HCT116 (cell line): ENCODE results near the gene RECQL5. TPM values are rescaled to one million over a fixed set of nuclear protein-coding genes. Genes with fewer than 3 reads are reported as not detected.

Experiments used
- ATAC-seq: fragments of 200-7000 bp; cut with Tn5 transposase; 2 replicates; pipeline ENCODE4 v1.9.1; 2020; ENCODE audit warnings: mild to moderate bottlenecking, moderate library complexity
- BruUV-seq: library from RNA; stranded (reverse); fragments of 400-500 nt; replicated peaks from 2 replicates; lab custom pipeline; 2021; lab: Mats Ljungman, UMichigan
- CTCF ChIA-PET: fragments of 300-600 bp; sonication (Branson Sonifier 250); formaldehyde crosslinking; loops from one replicate; lab custom pipeline; 2021; ENCODE audit warnings: antibody characterized with exemption; lab: Charles Lee
- POLR2A ChIA-PET: fragments of 300-600, 350-600 bp; sonication (Branson Sonifier 250); formaldehyde crosslinking; loops from one replicate; lab custom pipeline; 2021; ENCODE audit warnings: antibody characterized with exemption; lab: Charles Lee
- RAD21 ChIA-PET, 2 experiments: fragments of 300-600 bp; sonication (Branson Sonifier 250); formaldehyde crosslinking; loops; one replicate each; lab custom pipeline; 2023; ENCODE audit warnings: low total read pairs in 2 of 2; ENCODE audit not compliant: uncharacterized antibody in 2 of 2, unreplicated experiment in 2 of 2, low non-redundant PET in 1 of 2; lab: Charles Lee
- DNase-seq: peaks from one replicate; pipeline ENCODE4 v3.0.0-alpha.2; 2010; ENCODE audit warnings: low read depth, low spot score
- H2AFZ ChIP-seq: fragments of 200-600 bp; shearing (Covaris generic), sonication (generic); 2 replicates; pipeline ENCODE4 v1.6.1; 2017; ENCODE audit warnings: low read depth, mixed run types, mixed read lengths, antibody characterized with exemption, low read length; ENCODE audit not compliant: poor library complexity, severe bottlenecking
- H3K27ac ChIP-seq: 2 replicates; pipeline ENCODE4 v1.5.1; 2012; ENCODE audit warnings: low read depth, low read length
- H3K27me3 ChIP-seq: fragments of 200-600 bp; sonication (generic); 2 replicates; pipeline ENCODE4 v1.6.1; 2016; ENCODE audit warnings: mixed run types, low read length, mixed read lengths; ENCODE audit not compliant: insufficient read depth
- H3K36me3 ChIP-seq, 2 experiments: fragments of 200-500 bp in 1 of 2; fragments of 200-600 bp in 1 of 2; sonication (Bioruptor generic) in 1 of 2; sonication (generic) in 1 of 2; 2 replicates each; pipeline versions ENCODE4 v1.5.1 to v1.6.1; 2014 to 2016; ENCODE audit warnings: low read length in 2 of 2, inconsistent platforms in 1 of 2, mixed read lengths in 1 of 2, mixed run types in 1 of 2; ENCODE audit not compliant: insufficient read depth in 2 of 2, control insufficient read depth in 1 of 2
- H3K4me1 ChIP-seq, 2 experiments: fragments of 200-600 bp in 1 of 2; sonication (generic) in 1 of 2; 2 replicates each; pipeline versions ENCODE4 v1.5.1 to v1.6.1; 2012 to 2017; ENCODE audit warnings: low read length in 2 of 2, inconsistent platforms in 1 of 2, mild to moderate bottlenecking in 1 of 2, mixed read lengths in 1 of 2, mixed run types in 1 of 2, moderate library complexity in 1 of 2; ENCODE audit not compliant: insufficient read depth in 2 of 2, control insufficient read depth in 1 of 2
- H3K4me2 ChIP-seq: fragments of 200-600 bp; sonication (generic); 2 replicates; pipeline ENCODE4 v1.6.1; 2017; ENCODE audit warnings: mixed run types, low read length, mixed read lengths
- H3K4me3 ChIP-seq, 2 experiments: fragments of 200-600 bp in 1 of 2; sonication (generic) in 1 of 2; replicated peaks in 1 of 2; 2 replicates each; pipeline ENCODE4 v1.5.1; 2011 to 2016; ENCODE audit warnings: low read length in 2 of 2, control low read depth in 1 of 2, low read depth in 1 of 2, mild to moderate bottlenecking in 1 of 2, mixed read lengths in 1 of 2, mixed run types in 1 of 2
- H3K79me2 ChIP-seq: fragments of 200-600 bp; sonication (generic); 2 replicates; pipeline ENCODE4 v1.6.1; 2017; ENCODE audit warnings: mild to moderate bottlenecking, mixed run types, low read length, moderate library complexity, mixed read lengths; ENCODE audit not compliant: insufficient read depth
- H3K9ac ChIP-seq: fragments of 200-600 bp; sonication (generic); 2 replicates; pipeline ENCODE4 v1.6.1; 2016; ENCODE audit warnings: low read length, mixed read lengths
- H3K9me2 ChIP-seq: fragments of 200-600 bp; sonication (generic), shearing (Covaris generic); 2 replicates; pipeline ENCODE4 v1.6.1; 2017; ENCODE audit warnings: mixed run types, mild to moderate bottlenecking, moderate library complexity; ENCODE audit not compliant: insufficient read depth
- H3K9me3 ChIP-seq, 2 experiments: fragments of 200-500 bp in 1 of 2; fragments of 200-600 bp in 1 of 2; sonication (Bioruptor generic) in 1 of 2; sonication (generic) in 1 of 2; 2 replicates each; pipeline ENCODE4 v1.6.1; 2014 to 2017; ENCODE audit warnings: low read length in 2 of 2, mixed read lengths in 2 of 2, inconsistent platforms in 1 of 2, low read depth in 1 of 2, mild to moderate bottlenecking in 1 of 2, mixed run types in 1 of 2, moderate library complexity in 1 of 2; ENCODE audit not compliant: control insufficient read depth in 1 of 2, insufficient read depth in 1 of 2
- H4K20me1 ChIP-seq: fragments of 200-600 bp; sonication (generic), shearing (Covaris generic); 2 replicates; pipeline ENCODE4 v1.6.1; 2017; ENCODE audit warnings: mixed run types, mild to moderate bottlenecking, moderate library complexity; ENCODE audit not compliant: insufficient read depth
- ATF3 ChIP-seq: IDR thresholded peaks from 2 replicates; pipeline ENCODE4 v1.6.1; 2012
- CEBPB ChIP-seq: IDR thresholded peaks from 2 replicates; pipeline ENCODE4 v1.6.1; 2012; ENCODE audit warnings: low read depth
- POLR2A ChIP-seq: IDR thresholded peaks from 2 replicates; pipeline ENCODE4 v1.7.0; 2011; ENCODE audit warnings: borderline replicate concordance; ENCODE audit not compliant: insufficient read depth, insufficient read length; ENCODE audit errors: extremely low read depth
- RAD21 ChIP-seq: IDR thresholded peaks from 2 replicates; pipeline ENCODE4 v1.6.1; 2012; ENCODE audit warnings: low read depth, mild to moderate bottlenecking
- SP1 ChIP-seq: IDR thresholded peaks from 2 replicates; pipeline ENCODE4 v1.6.1; 2012; ENCODE audit warnings: low read depth
- ZFX ChIP-seq: fragments of 450-650 bp; IDR thresholded peaks from 2 replicates; pipeline ENCODE4 v1.6.1; 2017
- intact Hi-C: fragments of 100-400 bp; cut with micrococcal nuclease; formaldehyde crosslinking; loops from 2 replicates; pipeline ENCODE4 v1.10.0; 2022
- total RNA-seq: library from RNA; stranded (reverse); gene quantifications from one replicate; pipeline ENCODE4 v1.2.1, GENCODE V29; 2021; ENCODE audit not compliant: unreplicated experiment

Gene RECQL5
- total RNA-seq, 1 experiment from 2014 or later: 83.3 TPM

GRCh38 chr17:75645501-75645888 is 21.5 kb downstream of the RECQL5 start (continued):
- no peak for TF ChIP-seq RAD21
- no peak for TF ChIP-seq CEBPB

- ChIA-PET POLR2A (no interaction called here), CTCF (interaction anchor here (3.0 to 3.6 kb wide), 4 partner anchors 10 to 42 kb away, joined by 18 to 80 read pairs (median 24); partner anchors contain the start of gene SMIM5), RAD21 (no interaction called here)
- H3K9me3 ChIP-seq: no peaks in the 10 kb centered on the region
- H3K27ac ChIP-seq: no peak overlapping the region
- TF ChIP-seq ATF3 (no peak), RAD21 (no peak), ZFX (no peak)
- H3K27me3 ChIP-seq: no peaks in the 10 kb centered on the region
- H3K36me3 ChIP-seq: 0 out of 4 replicates have a peak, but pooled peaks cover 0 to 2% of the 10 kb centered on the region in 2 experiments
- no peak for ATAC-seq
- no peaks in the 10 kb centered on the region for H3K9me2 ChIP-seq
- no peak overlapping the region for H3K4me3 ChIP-seq
- H3K9ac ChIP-seq: peak overlapping the region; percentile 17; the same call in 1 of the 2 replicates
- no peak overlapping the region for H2AFZ ChIP-seq
- H3K4me2 ChIP-seq: no peak overlapping the region
- BruUV-seq: no TSS peak
- H3K79me2 ChIP-seq: no peaks in the 10 kb centered on the region
- H3K4me1 ChIP-seq: peaks cover 45 to 80% of the 10 kb centered on the region in 2 experiments
- intact Hi-C loops: no loop called here
- H4K20me1 ChIP-seq: no peaks in the 10 kb centered on the region
- no peak for DNase-seq
Measured at GRCh38 chr17:75643643-75644017, 23.3 kb downstream of the RECQL5 start.

- BruUV-seq: no TSS peak
- RAD21 ChIA-PET: interaction anchor here in 1 of 2 experiments (0.6 kb wide), 1 partner anchor 105 kb away, joined by 3 read pairs; no protein-coding TSS in a partner anchor
- Histone ChIP-seq H3K9me3 (no peaks in the 10 kb centered on the region), H3K9ac (peak overlapping the region; percentile 17), H3K4me2 (peak overlapping the region; percentile 13; the same call in 1 of the 2 replicates), H3K9me2 (no peaks in the 10 kb centered on the region), H3K79me2 (no peaks in the 10 kb centered on the region)
- DNase-seq: no peak
- POLR2A ChIA-PET: interaction anchor here (1.0 to 1.7 kb wide), 3 partner anchors 9 to 41 kb away, joined by 3 to 5 read pairs (median 4); no protein-coding TSS in a partner anchor
- no peak for ATAC-seq
- CTCF ChIA-PET: interaction anchor here (1.3 to 3.0 kb wide), 4 partner anchors 9 to 104 kb away, joined by 4 to 25 read pairs (median 8); partner anchors contain the start of gene SMIM5
- no peak for TF ChIP-seq ZFX
- TF ChIP-seq SP1: 0 out of 2 replicates have a peak, but pooled peaks have one; percentile 34
- TF ChIP-seq POLR2A: no peak
- TF ChIP-seq, all 23 proteins: peak for 1
- Histone ChIP-seq H2AFZ (no peak overlapping the region), H3K4me1 (peaks cover 45 to 80% of the 10 kb centered on the region in 2 experiments), H3K27ac (no peak overlapping the region), H3K4me3 (no peak overlapping the region), H3K36me3 (0 out of 4 replicates have a peak, but pooled peaks cover 0 to 2% of the 10 kb centered on the region in 2 experiments), H4K20me1 (no peaks in the 10 kb centered on the region), H3K27me3 (no peaks in the 10 kb centered on the region)
- intact Hi-C loops: no loop called here
Measured at GRCh38 chr17:75642784-75643642, 23.9 kb downstream of the RECQL5 start.
